HL-60 (cell line): ENCODE results near the gene NPAS2.

ENCODE experiments used
- DNase-seq, 2 experiments: peaks; one replicate each; pipeline ENCODE4 v3.0.0-alpha.2; 2010 to 2020; ENCODE audit warnings: low read depth in 1 of 2, low spot score in 1 of 2
- H3K27ac ChIP-seq: fragments of 250-450 bp; sonication (Bioruptor Pico); replicated peaks from 2 replicates; pipeline ENCODE4 v1.5.1; 2020; ENCODE audit warnings: mild to moderate bottlenecking, moderate library complexity
- H3K27me3 ChIP-seq: fragments of 250-450 bp; sonication (Bioruptor Pico); 2 replicates; pipeline ENCODE4 v1.5.1; 2021; ENCODE audit warnings: mild to moderate bottlenecking, moderate library complexity; ENCODE audit not compliant: insufficient read depth, poor library complexity, severe bottlenecking
- H3K4me3 ChIP-seq: replicated peaks from 2 replicates; pipeline ENCODE4 v1.5.1; 2011; ENCODE audit warnings: mild to moderate bottlenecking, control low read depth, low read length; ENCODE audit not compliant: insufficient read depth
- CTCF ChIP-seq: IDR thresholded peaks from one replicate; pipeline ENCODE4 v1.5.1; 2011; ENCODE audit warnings: low read length, control low read depth, inconsistent platforms; ENCODE audit not compliant: insufficient read depth
- GABPA ChIP-seq: IDR thresholded peaks from 2 replicates; pipeline ENCODE4 v1.6.1; 2012; ENCODE audit warnings: low read depth
- POLR2AphosphoS5 ChIP-seq: IDR thresholded peaks from 2 replicates; pipeline ENCODE4 v1.6.1; 2012; ENCODE audit warnings: low read depth
- REST ChIP-seq: IDR thresholded peaks from 2 replicates; pipeline ENCODE4 v1.6.1; 2012; ENCODE audit warnings: low read depth; ENCODE audit not compliant: insufficient replicate concordance
- SPI1 ChIP-seq: IDR thresholded peaks from 2 replicates; pipeline ENCODE4 v1.6.1; 2012; ENCODE audit warnings: low read depth, mild to moderate bottlenecking, borderline replicate concordance

Gene NPAS2

GRCh38 chr2:100814043-100814442 lies 5.9 kb upstream of the NPAS2 start:
- Histone ChIP-seq H3K27ac (no peak overlapping the region), H3K27me3 (peaks cover 24% of the 10 kb centered on the region), H3K4me3 (no peak overlapping the region)
- DNase-seq, result no peak
- TF ChIP-seq GABPA, result no peak
- TF ChIP-seq REST, result no peak
- TF ChIP-seq POLR2AphosphoS5, result no peak

GRCh38 chr2:100814453-100814852 lies 5.5 kb upstream of the NPAS2 start:
- no peak for DNase-seq
- H3K27me3 ChIP-seq, result peaks cover 28% of the 10 kb centered on the region
- H3K27ac ChIP-seq, result no peak overlapping the region
- H3K4me3 ChIP-seq, result no peak overlapping the region
- TF ChIP-seq GABPA (no peak), REST (no peak), SPI1 (no peak), POLR2AphosphoS5 (no peak), CTCF (no peak)

GRCh38 chr2:100817388-100817985 lies 2.5 kb upstream of the NPAS2 start:
- DNase-seq, result no peak
- TF ChIP-seq GABPA (no peak), POLR2AphosphoS5 (no peak)
- Histone ChIP-seq H3K4me3 (no peak overlapping the region), H3K27me3 (peaks cover 46% of the 10 kb centered on the region), H3K27ac (no peak overlapping the region)

GRCh38 chr2:100818003-100818605 lies 1.8 kb upstream of the NPAS2 start:
- Histone ChIP-seq H3K27me3 (peaks cover 49% of the 10 kb centered on the region), H3K27ac (no peak overlapping the region), H3K4me3 (no peak overlapping the region)
- TF ChIP-seq REST, result no peak
- TF ChIP-seq CTCF, result no peak
- no peak for TF ChIP-seq SPI1
- no peak for DNase-seq
